H9 (cell line): ENCODE measurements around the gene ACER3. TPM values are rescaled to one million over a fixed set of nuclear protein-coding genes. Genes with fewer than 3 reads are reported as not detected.

Experiments used
- DNase-seq: peaks from one replicate; pipeline ENCODE4 v3.0.0-alpha.2; 2017
- H2AFZ ChIP-seq: one replicate; pipeline ENCODE4 v1.6.1; 2013; ENCODE audit warnings: mild to moderate bottlenecking, low read length, control low read depth, moderate library complexity
- H2AK5ac ChIP-seq: 2 replicates; pipeline ENCODE4 v1.6.1; 2013; ENCODE audit warnings: low read length, control low read depth, mixed read lengths; ENCODE audit not compliant: insufficient read length
- H2BK120ac ChIP-seq: one replicate; pipeline ENCODE4 v1.6.1; 2013; ENCODE audit warnings: low read depth, mild to moderate bottlenecking, low read length, control low read depth, inconsistent platforms; ENCODE audit not compliant: poor library complexity, severe bottlenecking
- H2BK12ac ChIP-seq: 2 replicates; pipeline ENCODE4 v1.6.1; 2013; ENCODE audit warnings: low read length, control low read depth, mixed read lengths, low read depth; ENCODE audit not compliant: insufficient read length
- H2BK15ac ChIP-seq: 2 replicates; pipeline ENCODE4 v1.6.1; 2013; ENCODE audit warnings: low read depth, low read length, control low read depth
- H2BK20ac ChIP-seq: one replicate; pipeline ENCODE4 v1.6.1; 2013; ENCODE audit warnings: low read depth, mild to moderate bottlenecking, low read length, control low read depth, inconsistent platforms; ENCODE audit not compliant: poor library complexity, severe bottlenecking
- H2BK5ac ChIP-seq: 2 replicates; pipeline ENCODE4 v1.6.1; 2013; ENCODE audit warnings: low read length, control low read depth, mixed read lengths; ENCODE audit not compliant: insufficient read length
- H3K14ac ChIP-seq: 2 replicates; pipeline ENCODE4 v1.6.1; 2013; ENCODE audit warnings: low read length, control low read depth; ENCODE audit not compliant: insufficient read depth
- H3K18ac ChIP-seq: 2 replicates; pipeline ENCODE4 v1.6.1; 2013; ENCODE audit warnings: low read depth, mild to moderate bottlenecking, mixed read lengths, low read length, control low read depth; ENCODE audit not compliant: insufficient read length
- H3K23ac ChIP-seq: 2 replicates; pipeline ENCODE4 v1.6.1; 2013; ENCODE audit warnings: low read length, control low read depth, mixed read lengths, low read depth; ENCODE audit not compliant: insufficient read length
- H3K23me2 ChIP-seq: 2 replicates; pipeline ENCODE4 v1.6.1; 2013; ENCODE audit warnings: low read depth, mild to moderate bottlenecking, mixed read lengths, low read length, control low read depth; ENCODE audit not compliant: insufficient read length, poor library complexity, severe bottlenecking
- H3K27ac ChIP-seq: 2 replicates; pipeline ENCODE4 v1.5.1; 2013; ENCODE audit warnings: low read length, control low read depth, mixed read lengths, low read depth; ENCODE audit not compliant: insufficient read length
- H3K27me3 ChIP-seq: 2 replicates; pipeline ENCODE4 v1.6.1; 2013; ENCODE audit warnings: low read length, control low read depth, inconsistent platforms; ENCODE audit not compliant: insufficient read depth
- H3K4ac ChIP-seq: 2 replicates; pipeline ENCODE4 v1.6.1; 2013; ENCODE audit warnings: low read depth, mild to moderate bottlenecking, control low read depth, inconsistent platforms, low read length, moderate library complexity
- H3K4me1 ChIP-seq: 2 replicates; pipeline ENCODE4 v1.6.1; 2013; ENCODE audit warnings: low read length, control low read depth, inconsistent platforms; ENCODE audit not compliant: insufficient read depth
- H3K4me2 ChIP-seq: 2 replicates; pipeline ENCODE4 v1.6.1; 2013; ENCODE audit warnings: low read length, control low read depth, mixed read lengths; ENCODE audit not compliant: insufficient read length, insufficient read depth
- H3K56ac ChIP-seq: 2 replicates; pipeline ENCODE4 v1.6.1; 2013; ENCODE audit warnings: low read depth, mild to moderate bottlenecking, mixed read lengths, low read length, control low read depth; ENCODE audit not compliant: insufficient read length
- H3K79me1 ChIP-seq: 2 replicates; pipeline ENCODE4 v1.6.1; 2013; ENCODE audit warnings: low read depth, mild to moderate bottlenecking, moderate library complexity, low read length, control low read depth, inconsistent platforms; ENCODE audit not compliant: insufficient read depth, poor library complexity, severe bottlenecking
- H3K79me2 ChIP-seq: 2 replicates; pipeline ENCODE4 v1.6.1; 2013; ENCODE audit warnings: low read length, control low read depth, inconsistent platforms; ENCODE audit not compliant: insufficient read depth
- H3K9ac ChIP-seq: 2 replicates; pipeline ENCODE4 v1.6.1; 2013; ENCODE audit warnings: low read length, control low read depth, mixed read lengths; ENCODE audit not compliant: insufficient read length; ENCODE audit errors: extremely low read depth
- H3K9me3 ChIP-seq: one replicate; pipeline ENCODE4 v1.6.1; 2013; ENCODE audit warnings: low read depth, low read length, inconsistent platforms; ENCODE audit not compliant: control insufficient read depth
- H3T11ph ChIP-seq: one replicate; pipeline ENCODE4 v1.6.1; 2013; ENCODE audit warnings: mild to moderate bottlenecking, low read length, control low read depth, inconsistent platforms
- H4K20me1 ChIP-seq: one replicate; pipeline ENCODE4 v1.6.1; 2013; ENCODE audit not compliant: control insufficient read depth, insufficient read length, insufficient read depth
- H4K5ac ChIP-seq: 2 replicates; pipeline ENCODE4 v1.6.1; 2013; ENCODE audit warnings: low read depth, mild to moderate bottlenecking, mixed read lengths, low read length, control low read depth; ENCODE audit not compliant: insufficient read length
- H4K8ac ChIP-seq: replicated peaks from 2 replicates; pipeline ENCODE4 v1.6.1; 2013; ENCODE audit warnings: low read length, control low read depth, mixed read lengths, low read depth; ENCODE audit not compliant: insufficient read length
- H4K91ac ChIP-seq: 2 replicates; pipeline ENCODE4 v1.6.1; 2013; ENCODE audit warnings: low read depth, mild to moderate bottlenecking, moderate library complexity, mixed read lengths, low read length, control low read depth; ENCODE audit not compliant: insufficient read length
- H3K27ac Mint-ChIP-seq, 3 experiments: 2 replicates in 2 of 3; 3 replicates in 1 of 3; pipeline ENCODE4 v1.8.0; 2020 to 2021; ENCODE audit warnings: mixed read lengths in 3 of 3, mild to moderate bottlenecking in 1 of 3, moderate library complexity in 1 of 3
- H3K27me3 Mint-ChIP-seq: 2 replicates; pipeline ENCODE4 v1.8.0; 2021; ENCODE audit warnings: low read depth, mild to moderate bottlenecking, moderate library complexity, mixed read lengths
- H3K36me3 Mint-ChIP-seq, 3 experiments: 2 replicates in 2 of 3; 3 replicates in 1 of 3; pipeline ENCODE4 v1.8.0; 2020 to 2021; ENCODE audit warnings: low read depth in 3 of 3, mixed read lengths in 3 of 3; ENCODE audit not compliant: insufficient read depth in 1 of 3
- H3K4me1 Mint-ChIP-seq, 2 experiments: 2 replicates each; pipeline ENCODE4 v1.8.0; 2020; ENCODE audit warnings: mixed read lengths in 2 of 2
- H3K4me3 Mint-ChIP-seq, 2 experiments: 2 replicates in 1 of 2; 3 replicates in 1 of 2; pipeline ENCODE4 v1.8.0; 2020 to 2021; ENCODE audit warnings: mild to moderate bottlenecking in 2 of 2, mixed read lengths in 2 of 2, moderate library complexity in 1 of 2
- H3K9me3 Mint-ChIP-seq, 2 experiments: 2 replicates in 1 of 2; 3 replicates in 1 of 2; pipeline ENCODE4 v1.8.0; 2020; ENCODE audit warnings: mild to moderate bottlenecking in 2 of 2, mixed read lengths in 2 of 2, moderate library complexity in 1 of 2
- WGBS: extraction: QIAGEN DNeasy Blood & Tissue Kit; methylation state at CpG from one replicate; pipeline ENCODE4 v1.1.7; 2013; ENCODE audit warnings: missing lambda C conversion rate, low lambda C conversion rate, mixed read lengths; ENCODE audit not compliant: insufficient read length; ENCODE audit errors: extremely low coverage; 5-methylcytosine and 5-hydroxymethylcytosine counted together
- total RNA-seq: library from RNA; stranded (reverse); gene quantifications from 2 replicates; pipeline ENCODE4 v1.2.1, GENCODE V29; 2021
- TF ChIP-seq, protein P1 (sequence below): fragments of 200-600 bp; sonication (generic); conservative IDR thresholded peaks from 3 replicates; pipeline ENCODE4 v1.8.0; 2021; ENCODE audit warnings: antibody characterized with exemption, mild to moderate bottlenecking

ACER3 gene
- total RNA-seq, 1 experiment from 2014 or later: 14.7 TPM

- no peak overlapping the region for H3K27ac ChIP-seq
- H3K14ac ChIP-seq: no peak overlapping the region
- H2BK5ac ChIP-seq: no peak overlapping the region
- H3K4ac ChIP-seq: no peak overlapping the region
- Mint-ChIP-seq H3K36me3 (peaks cover 0 to 7% (median 0%) of the 10 kb centered on the region in 3 experiments; a peak in 4 of 7 replicates), H3K27ac (no peak overlapping the region; a peak in 1 of 7 replicates), H3K9me3 (peaks cover 2 to 10% of the 10 kb centered on the region in 2 experiments), H3K4me1 (peaks cover 12 to 18% of the 10 kb centered on the region in 2 experiments), H3K4me3 (no peak overlapping the region), H3K27me3 (peaks cover 66% of the 10 kb centered on the region)
- H3K9ac ChIP-seq: no peak overlapping the region
- no peak overlapping the region for H2BK12ac ChIP-seq
- no peaks in the 10 kb centered on the region for H3K9me3 ChIP-seq
- H3K27me3 ChIP-seq: peaks cover 14% of the 10 kb centered on the region; the same call in 1 of the 2 replicates
- H2BK15ac ChIP-seq: no peak overlapping the region
- H3K56ac ChIP-seq: no peak overlapping the region
- no peak overlapping the region for H4K8ac ChIP-seq
- H3K79me2 ChIP-seq: no peaks in the 10 kb centered on the region
- no peak overlapping the region for H4K5ac ChIP-seq
- H3T11ph ChIP-seq: no peak overlapping the region
- H3K23ac ChIP-seq: no peak overlapping the region
- no peaks in the 10 kb centered on the region for H3K23me2 ChIP-seq
- no peaks in the 10 kb centered on the region for H3K79me1 ChIP-seq
- no CpG with 5 or more reads among the region's 13 CpGs for WGBS
- H2AK5ac ChIP-seq: no peak overlapping the region
- H3K18ac ChIP-seq: no peak overlapping the region
- no peak for DNase-seq
- H3K4me1 ChIP-seq: no peaks in the 10 kb centered on the region
- TF ChIP-seq, protein P1, sequence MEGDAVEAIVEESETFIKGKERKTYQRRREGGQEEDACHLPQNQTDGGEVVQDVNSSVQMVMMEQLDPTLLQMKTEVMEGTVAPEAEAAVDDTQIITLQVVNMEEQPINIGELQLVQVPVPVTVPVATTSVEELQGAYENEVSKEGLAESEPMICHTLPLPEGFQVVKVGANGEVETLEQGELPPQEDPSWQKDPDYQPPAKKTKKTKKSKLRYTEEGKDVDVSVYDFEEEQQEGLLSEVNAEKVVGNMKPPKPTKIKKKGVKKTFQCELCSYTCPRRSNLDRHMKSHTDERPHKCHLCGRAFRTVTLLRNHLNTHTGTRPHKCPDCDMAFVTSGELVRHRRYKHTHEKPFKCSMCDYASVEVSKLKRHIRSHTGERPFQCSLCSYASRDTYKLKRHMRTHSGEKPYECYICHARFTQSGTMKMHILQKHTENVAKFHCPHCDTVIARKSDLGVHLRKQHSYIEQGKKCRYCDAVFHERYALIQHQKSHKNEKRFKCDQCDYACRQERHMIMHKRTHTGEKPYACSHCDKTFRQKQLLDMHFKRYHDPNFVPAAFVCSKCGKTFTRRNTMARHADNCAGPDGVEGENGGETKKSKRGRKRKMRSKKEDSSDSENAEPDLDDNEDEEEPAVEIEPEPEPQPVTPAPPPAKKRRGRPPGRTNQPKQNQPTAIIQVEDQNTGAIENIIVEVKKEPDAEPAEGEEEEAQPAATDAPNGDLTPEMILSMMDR: no peak
- no peaks in the 10 kb centered on the region for H4K20me1 ChIP-seq
- no peak overlapping the region for H2BK20ac ChIP-seq
- no peak overlapping the region for H4K91ac ChIP-seq
- no peak overlapping the region for H3K4me2 ChIP-seq
- no peak overlapping the region for H2BK120ac ChIP-seq
- H2AFZ ChIP-seq: no peak overlapping the region
These were observed 181.5 kb downstream of the ACER3 start for GRCh38 chr11:77042111-77042726.
